ENCODE results near the gene NAT16.
"Not testable (repeated sequence)": the region's sequence is repeated elsewhere in the genome, so short reads cannot be mapped to it uniquely, and the experiment has no call there.

Gene NAT16

DNA sequence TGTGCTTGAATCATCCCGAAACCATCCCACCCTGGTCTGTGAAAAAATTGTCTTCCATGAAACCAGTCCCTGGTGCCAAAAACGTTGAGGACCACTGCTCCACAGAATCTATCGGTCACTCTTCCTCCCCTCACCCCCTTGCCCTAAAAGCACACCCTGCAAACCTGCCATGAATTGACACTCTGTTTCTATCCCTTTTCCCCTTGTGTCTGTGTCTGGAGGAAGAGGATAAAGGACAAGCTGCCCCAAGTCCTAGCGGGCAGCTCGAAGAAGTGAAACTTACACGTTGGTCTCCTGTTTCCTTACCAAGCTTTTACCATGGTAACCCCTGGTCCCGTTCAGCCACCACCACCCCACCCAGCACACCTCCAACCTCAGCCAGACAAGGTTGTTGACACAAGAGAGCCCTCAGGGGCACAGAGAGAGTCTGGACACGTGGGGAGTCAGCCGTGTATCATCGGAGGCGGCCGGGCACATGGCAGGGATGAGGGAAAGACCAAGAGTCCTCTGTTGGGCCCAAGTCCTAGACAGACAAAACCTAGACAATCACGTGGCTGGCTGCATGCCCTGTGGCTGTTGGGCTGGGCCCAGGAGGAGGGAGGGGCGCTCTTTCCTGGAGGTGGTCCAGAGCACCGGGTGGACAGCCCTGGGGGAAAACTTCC is 54.0 kb downstream of the NAT16 start:
- no peak for DNase-seq

DNA sequence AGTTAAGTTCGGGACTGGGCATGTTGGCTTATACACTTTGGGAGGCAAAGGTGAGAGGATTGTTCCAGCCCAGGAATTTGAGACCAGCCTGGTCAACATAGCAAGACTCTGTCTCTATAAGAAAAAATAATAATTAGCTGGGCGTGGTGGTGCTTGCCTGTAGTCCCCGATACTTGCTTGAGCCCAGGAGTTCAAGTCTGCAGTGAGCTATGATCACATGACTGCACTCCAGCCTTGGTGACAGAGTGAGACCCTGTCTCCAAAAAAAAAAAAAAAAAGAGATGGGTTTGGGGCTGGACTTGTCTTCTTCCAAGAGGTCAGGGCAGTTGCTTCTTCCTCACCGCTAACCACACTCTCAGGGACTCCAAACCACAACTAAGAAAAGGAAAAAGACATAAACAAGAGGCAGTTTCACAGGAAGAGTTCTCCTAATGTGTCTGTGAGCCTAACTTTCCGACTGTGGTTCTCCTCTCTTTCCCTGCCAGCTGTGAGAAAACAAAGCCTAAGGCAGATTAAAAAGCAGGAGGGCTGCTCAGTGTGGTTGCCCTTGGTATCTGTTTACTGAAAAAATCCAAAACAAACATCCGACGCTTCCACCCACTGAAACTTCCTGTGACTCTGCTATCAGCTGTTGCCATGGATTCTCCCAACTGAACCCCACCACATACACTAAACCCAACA is 55.6 kb downstream of the NAT16 start:
- DNase-seq: no peak

DNA sequence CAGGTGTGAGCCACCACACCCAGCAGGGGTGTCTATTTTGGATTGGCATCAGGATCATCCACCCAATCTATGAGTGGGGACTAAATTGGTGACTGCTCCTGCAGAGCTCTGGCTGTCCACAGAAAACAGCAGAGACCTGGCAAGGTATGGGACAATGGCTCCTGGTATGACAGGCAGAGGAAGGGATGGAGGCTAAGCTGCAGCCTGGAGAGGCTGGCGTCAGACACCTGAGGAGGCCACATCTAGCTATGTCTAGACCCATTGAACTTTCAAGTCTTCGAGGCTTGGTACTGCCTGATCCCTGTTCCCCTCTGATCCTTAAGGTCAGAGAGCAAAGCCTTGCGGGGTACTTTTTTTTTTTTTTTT is 56.4 kb downstream of the NAT16 start:
- no peak for DNase-seq

DNA sequence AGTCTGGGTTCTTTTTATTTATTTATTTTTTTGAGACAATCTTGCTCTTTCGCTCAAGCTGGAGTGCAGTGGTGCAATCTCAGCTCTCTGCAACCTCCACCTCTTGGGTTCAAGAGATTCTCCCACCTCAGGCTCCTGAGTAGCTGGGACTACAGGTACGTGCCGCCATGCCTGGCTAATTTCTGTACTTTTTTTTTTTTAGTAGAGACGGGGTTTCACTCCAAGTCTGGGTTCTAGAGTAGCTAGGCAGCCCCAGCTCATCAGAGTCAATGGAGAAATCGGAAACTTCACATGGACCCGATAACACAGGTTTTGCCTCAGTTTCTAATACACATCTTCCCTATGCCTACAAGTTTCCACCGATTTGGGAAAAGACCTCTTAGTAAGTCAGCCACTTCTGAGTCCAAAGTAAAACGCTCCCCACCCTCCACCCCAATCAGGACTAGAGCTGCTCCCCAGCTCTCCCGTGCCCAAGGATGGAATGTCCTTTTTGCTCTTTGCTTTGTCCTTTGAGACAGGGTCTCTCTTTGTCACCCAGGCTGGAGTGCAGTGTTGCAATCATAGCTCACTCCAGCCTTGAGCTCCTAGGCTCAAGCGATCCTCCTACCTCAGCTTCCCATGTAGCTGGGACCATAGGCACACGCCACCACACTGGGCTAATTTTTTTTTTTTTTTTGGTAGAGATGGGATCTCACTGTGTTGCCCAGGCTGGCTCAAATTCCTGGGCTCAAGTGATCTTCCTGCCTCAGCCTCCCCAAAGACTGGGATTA is 57.0 kb downstream of the NAT16 start:
- DNase-seq: no peak

DNA sequence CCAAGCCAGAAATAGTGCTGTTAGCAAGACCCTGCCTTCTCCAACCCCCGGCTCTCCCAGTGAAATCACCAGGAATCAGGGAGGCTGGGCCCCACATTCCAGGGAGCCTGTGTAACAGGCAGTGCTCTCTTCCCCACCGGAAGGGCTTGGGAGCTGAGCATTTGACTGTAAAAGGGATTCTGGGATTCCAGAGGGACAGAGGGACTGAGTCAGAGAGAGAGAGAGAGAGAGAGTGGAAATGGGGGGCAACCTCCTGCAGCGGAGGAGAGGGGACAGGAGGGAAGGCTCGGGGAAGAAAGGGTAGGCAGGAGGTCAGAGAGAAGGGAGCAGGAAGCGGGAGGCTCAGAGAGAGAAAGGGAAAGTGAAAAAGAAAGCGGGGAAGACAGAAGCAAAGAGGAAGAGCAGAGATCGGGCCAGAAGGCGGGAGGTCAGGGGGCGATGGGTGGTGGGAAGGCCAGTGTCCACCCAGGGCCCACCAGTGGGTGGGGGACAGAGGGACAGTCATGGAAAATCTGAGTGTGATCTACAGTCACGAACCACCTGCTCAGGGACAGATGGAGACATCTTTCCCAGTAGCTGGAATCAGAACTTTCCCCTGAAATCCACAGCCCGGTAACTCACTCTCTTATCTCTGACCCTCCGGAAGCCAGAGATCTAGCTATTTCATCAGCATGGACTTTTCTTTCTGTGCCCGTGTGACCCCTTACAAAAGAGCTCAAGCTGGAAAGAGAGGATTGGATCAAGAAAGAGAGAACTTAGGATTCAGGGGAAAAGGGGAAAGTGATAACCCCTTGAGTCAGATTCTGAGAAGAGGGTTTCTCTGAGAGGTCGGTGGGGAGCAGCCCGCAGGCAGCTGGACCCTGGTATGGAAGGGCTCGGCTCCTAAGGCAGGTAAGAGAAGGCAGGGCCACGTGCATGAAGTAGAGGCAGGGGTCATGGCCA is 57.8 kb downstream of the NAT16 start:
- no peak for DNase-seq

DNA sequence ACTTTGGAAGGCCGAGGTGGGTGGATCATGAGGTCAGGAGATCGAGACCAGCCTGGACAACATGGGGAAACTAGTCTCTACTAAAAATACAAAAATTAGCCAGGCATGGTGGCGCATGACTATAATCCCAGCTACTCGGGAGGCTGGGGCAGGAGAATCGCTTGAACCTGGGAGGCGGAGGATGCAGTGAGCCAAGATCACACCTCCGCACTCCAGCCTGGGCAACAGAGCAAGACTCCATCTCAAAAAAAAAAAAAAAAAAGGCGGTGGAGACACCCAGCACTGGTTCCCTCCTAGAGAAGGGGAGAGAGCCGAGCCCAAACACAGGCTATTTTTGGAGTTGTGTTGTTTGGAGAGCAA is 58.5 kb downstream of the NAT16 start:
- DNase-seq: not testable (repeated sequence)
